NCI-H1105 (cell line): ENCODE measurements around the gene OR5M3.

Source experiments
- DNase-seq: peaks from one replicate; lab custom pipeline; 2025; lab: John Stamatoyannopoulos, UW

The OR5M3 gene

GRCh38 chr11:56473252-56473651 is at the start of gene OR5M3:
TSS of gene OR5M3 (minus strand) at chr11:56473352. CDS start at chr11:56470497, 2,855 bp downstream.
- no peak for DNase-seq

- DNase-seq: peak; percentile 7
Observed at GRCh38 chr11:56522008-56522407, 48.9 kb upstream of the OR5M3 start.

GRCh38 chr11:56513280-56513679 is 40.1 kb upstream of the OR5M3 start:
- DNase-seq: no peak

GRCh38 chr11:56509439-56509838 is 36.3 kb upstream of the OR5M3 start:
- DNase-seq: no peak

- no peak for DNase-seq
Observed at GRCh38 chr11:56497010-56497409, 23.9 kb upstream of the OR5M3 start.

GRCh38 chr11:56495117-56495516 is 22.0 kb upstream of the OR5M3 start:
- DNase-seq: no peak

GRCh38 chr11:56491270-56491669 is 18.1 kb upstream of the OR5M3 start, which contains the start of gene OR5M8:
TSS of gene OR5M8 (minus strand) at chr11:56491370. CDS start at chr11:56491370, 0 bp downstream.
- no peak for DNase-seq

GRCh38 chr11:56486801-56487200 is 13.6 kb upstream of the OR5M3 start:
- DNase-seq: no peak

GRCh38 chr11:56474729-56475235 is 1.6 kb upstream of the OR5M3 start:
- DNase-seq: no peak

GRCh38 chr11:56457076-56457475 is 16.1 kb downstream of the OR5M3 start:
- no peak for DNase-seq

- no peak for DNase-seq
Observed at GRCh38 chr11:56453521-56453920, 19.6 kb downstream of the OR5M3 start.
